ENCODE results near the gene PANX3.
"Not testable (repeated sequence)": the region's sequence is repeated elsewhere in the genome, so short reads cannot be mapped to it uniquely, and the experiment has no call there.

Gene PANX3

DNA sequence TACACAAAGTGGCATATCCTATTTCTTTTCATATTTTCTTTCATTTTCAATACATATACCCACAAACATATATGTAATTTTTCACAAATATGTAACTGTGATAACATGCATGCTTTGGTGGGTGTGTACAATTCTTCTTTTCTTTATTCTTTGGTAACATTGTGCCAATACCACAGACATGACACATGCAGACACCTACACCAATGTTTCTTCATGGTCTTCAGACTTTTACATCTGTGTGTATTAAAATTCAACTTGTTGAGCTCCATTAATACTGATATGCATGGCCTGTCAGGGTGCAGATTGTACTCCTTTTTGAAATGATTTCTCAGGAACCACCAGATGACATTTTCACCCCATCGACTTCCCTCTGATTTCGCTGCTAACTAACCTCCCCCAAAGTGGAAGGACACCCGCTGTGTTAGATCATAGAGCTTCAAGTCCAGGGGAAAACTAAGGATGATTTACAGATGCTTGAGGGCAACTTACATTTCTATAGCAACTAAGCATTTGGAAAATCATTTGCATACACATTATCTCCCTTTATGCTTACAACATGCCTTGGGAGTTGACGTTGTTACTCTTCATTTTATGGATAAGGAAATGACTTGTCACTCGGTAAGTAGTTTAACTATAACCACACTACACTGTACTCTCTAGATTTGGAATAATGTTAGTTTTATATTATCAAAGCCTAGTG, 10.5 kb upstream of the PANX3 start:
- H3K27me3 Mint-ChIP-seq, result peaks cover 12% of the 10 kb centered on the region
- DNase-seq, result no peak

DNA sequence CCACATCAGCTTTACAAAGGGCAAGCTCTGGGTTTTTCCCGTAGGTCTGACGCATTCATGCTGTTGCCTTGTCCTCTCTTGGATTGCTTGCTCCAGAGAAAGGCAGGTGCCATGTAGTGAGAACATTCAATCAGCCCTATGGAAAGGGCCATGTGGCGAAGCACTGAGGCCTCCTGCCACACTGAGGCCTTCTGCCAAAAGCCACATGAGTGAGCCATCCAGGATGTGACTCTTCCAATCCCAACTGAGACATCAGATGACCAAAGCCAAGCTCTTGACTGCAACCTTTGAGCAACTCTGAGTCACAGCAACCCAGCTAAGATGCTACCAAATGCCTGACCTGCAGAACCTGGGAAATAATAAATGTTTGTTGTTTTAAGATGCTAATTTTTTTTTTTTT, 9.0 kb upstream of the PANX3 start:
- Mint-ChIP-seq H3K9me3 (no peaks in the 10 kb centered on the region), H3K36me3 (ENCODE audit: low read depth) (no peaks in the 10 kb centered on the region), H3K27ac (no peak overlapping the region), H3K27me3 (peaks cover 9% of the 10 kb centered on the region), H3K4me3 (no peak overlapping the region), H3K4me1 (no peaks in the 10 kb centered on the region)
- no peak for DNase-seq
- ATAC-seq, result peak; percentile 49

More for the DNA sequence above, 10.5 kb upstream of the PANX3 start:
- no peaks in the 10 kb centered on the region for H3K9me3 Mint-ChIP-seq
- no peak for ATAC-seq
- no peaks in the 10 kb centered on the region for H3K4me1 Mint-ChIP-seq
- no peak overlapping the region for H3K4me3 Mint-ChIP-seq
- no peak overlapping the region for H3K27ac Mint-ChIP-seq
- H3K36me3 Mint-ChIP-seq (ENCODE audit: low read depth), result no peaks in the 10 kb centered on the region

DNA sequence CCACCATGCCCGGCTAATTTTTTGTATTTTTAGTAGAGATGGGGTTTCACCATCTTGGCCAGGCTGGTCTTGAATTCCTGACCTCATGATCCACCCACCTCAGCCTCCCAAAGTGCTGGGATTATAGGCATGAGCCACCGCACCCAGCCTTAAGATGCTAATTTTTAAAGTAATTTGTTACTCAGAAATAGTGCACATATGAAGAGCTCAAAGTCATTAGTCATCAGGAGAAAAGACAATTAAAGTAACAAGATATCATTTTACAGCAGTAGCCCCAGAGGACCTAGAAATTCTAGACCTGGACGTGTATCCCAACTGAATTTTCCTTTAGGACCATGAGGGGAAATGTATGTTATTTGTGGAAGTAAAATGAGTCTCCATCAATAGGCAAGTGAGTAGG, 8.5 kb upstream of the PANX3 start:
- not testable (repeated sequence) for H3K27me3 Mint-ChIP-seq; H3K4me3 Mint-ChIP-seq; H3K4me1 Mint-ChIP-seq; H3K36me3 Mint-ChIP-seq (ENCODE audit: low read depth); DNase-seq; H3K9me3 Mint-ChIP-seq; ATAC-seq; H3K27ac Mint-ChIP-seq

DNA sequence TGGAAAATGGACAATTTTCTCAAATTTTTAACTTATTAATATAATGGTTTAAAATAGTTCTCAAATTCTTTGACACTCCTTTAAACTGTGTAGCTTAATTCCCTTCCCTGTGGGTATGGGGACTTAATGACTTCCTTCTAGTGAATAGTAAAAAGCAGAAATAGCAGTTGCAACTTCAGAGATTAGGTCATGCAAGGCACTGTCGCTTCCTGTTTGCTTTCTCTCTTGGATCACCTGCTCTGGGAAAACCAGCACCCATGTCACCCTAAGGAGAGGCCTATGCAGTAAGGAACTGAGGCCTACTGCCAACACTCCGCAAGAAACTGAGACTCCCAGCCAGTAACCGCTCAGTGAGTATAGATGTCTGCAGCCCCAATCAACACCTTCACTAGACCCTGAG, 5.5 kb upstream of the PANX3 start:
- DNase-seq, result no peak

DNA sequence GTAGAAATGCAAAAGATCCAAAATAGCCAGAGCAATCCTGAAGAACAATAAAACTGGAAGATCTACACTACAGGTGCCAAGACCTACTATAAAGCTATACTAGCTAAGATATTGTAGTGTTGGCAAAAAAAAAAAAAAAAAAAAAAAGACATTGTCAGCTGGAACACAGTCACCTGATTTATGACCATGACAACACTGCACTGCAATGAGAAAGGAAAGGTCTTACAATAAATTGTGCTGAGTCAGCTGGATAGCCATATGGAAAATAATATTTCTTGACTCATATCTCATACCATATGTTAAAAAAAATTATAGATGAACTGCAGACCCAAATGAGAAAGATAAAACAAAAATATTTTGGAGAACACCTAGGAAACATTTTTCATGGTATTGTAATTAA, 3.1 kb upstream of the PANX3 start:
- ATAC-seq, result no peak
- DNase-seq, result no peak
- Mint-ChIP-seq H3K27me3 (no peaks in the 10 kb centered on the region), H3K4me1 (peaks cover 6% of the 10 kb centered on the region), H3K27ac (no peak overlapping the region), H3K9me3 (no peaks in the 10 kb centered on the region), H3K36me3 (ENCODE audit: low read depth) (no peaks in the 10 kb centered on the region), H3K4me3 (no peak overlapping the region)

More for the DNA sequence above, 5.5 kb upstream of the PANX3 start:
- ATAC-seq, result no peak
- Mint-ChIP-seq H3K4me3 (no peak overlapping the region), H3K36me3 (ENCODE audit: low read depth) (no peaks in the 10 kb centered on the region), H3K4me1 (no peaks in the 10 kb centered on the region), H3K9me3 (no peaks in the 10 kb centered on the region), H3K27me3 (no peaks in the 10 kb centered on the region), H3K27ac (no peak overlapping the region)

DNA sequence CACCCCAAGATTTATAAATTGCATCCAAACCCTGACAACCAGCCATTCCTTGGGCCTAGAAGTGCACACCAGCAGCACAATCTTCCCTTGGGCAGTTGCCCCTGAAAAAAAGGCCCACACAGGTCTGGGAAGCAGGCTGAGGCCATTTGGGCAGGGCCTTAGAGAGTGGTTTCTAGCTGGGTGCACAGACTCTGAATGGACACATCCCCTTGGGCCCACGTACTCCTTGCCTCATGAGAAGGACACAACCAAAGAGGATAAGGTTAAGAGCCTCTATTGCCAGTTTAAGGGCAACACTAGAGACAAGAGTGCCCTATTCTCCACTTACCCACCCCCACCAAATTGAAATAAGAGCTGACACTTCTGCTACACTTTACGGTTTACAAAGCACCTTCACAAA, 933 bp upstream of the PANX3 start:
- Mint-ChIP-seq H3K9me3 (no peaks in the 10 kb centered on the region), H3K4me3 (no peak overlapping the region), H3K27ac (no peak overlapping the region), H3K27me3 (no peaks in the 10 kb centered on the region), H3K36me3 (ENCODE audit: low read depth) (no peaks in the 10 kb centered on the region), H3K4me1 (peaks cover 6% of the 10 kb centered on the region)
- ATAC-seq (no peak), DNase-seq (no peak)

DNA sequence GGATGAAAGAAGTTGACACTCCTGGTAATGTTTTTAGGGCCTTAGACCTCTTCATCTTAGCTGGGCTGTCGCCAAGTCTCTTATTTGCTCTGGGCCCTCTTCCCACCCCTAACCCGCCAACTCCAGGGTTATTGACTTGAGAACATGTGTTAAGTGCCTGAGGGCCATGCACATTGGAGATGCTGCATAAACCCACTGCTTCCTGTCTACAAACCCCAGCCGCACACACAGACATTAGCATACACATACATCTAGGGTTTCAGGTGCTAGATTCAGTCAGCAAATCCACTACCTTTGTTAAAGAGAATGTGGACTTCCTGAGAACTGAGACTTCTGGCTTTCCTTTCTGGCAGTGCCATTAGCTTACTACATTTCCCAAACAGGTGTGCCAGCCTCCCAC, 817 bp downstream of the PANX3 start:
- Mint-ChIP-seq H3K27ac (no peak overlapping the region), H3K4me3 (no peak overlapping the region), H3K27me3 (no peaks in the 10 kb centered on the region), H3K9me3 (no peaks in the 10 kb centered on the region), H3K4me1 (peaks cover 6% of the 10 kb centered on the region), H3K36me3 (ENCODE audit: low read depth) (no peaks in the 10 kb centered on the region)
- DNase-seq (no peak), ATAC-seq (peak; percentile 78)

DNA sequence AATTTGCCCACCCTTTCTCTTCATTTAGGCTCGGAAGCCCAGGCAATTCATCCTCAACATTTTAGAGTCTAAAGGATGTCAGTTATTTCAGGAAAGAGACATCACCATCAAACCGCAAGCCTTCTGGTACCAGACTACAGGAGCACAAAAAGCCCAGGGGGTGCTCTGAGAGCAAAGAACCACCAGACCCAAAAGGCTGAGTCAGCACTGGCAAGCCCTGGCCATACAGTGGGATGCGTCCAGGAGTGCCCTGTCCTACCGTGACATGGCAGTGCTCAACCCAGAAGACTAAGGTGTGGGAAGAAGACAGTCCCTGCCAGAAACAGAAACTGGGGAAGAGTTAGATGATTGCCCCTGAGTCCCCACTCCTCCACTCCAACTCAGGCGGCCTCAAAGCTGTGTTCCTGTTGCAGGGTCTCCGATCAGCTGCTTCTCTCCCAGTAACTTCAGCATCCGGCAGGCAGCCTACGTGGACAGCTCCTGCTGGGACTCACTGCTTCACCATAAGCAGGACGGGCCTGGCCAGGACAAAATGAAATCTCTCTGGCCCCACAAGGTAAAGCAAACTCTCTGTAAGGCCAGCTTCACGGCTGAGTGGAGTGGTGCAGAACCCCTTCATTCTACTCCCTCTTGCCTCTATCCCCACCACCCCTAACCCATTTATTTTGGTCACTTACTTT, 1.5 kb downstream of the PANX3 start:
- H3K36me3 Mint-ChIP-seq (ENCODE audit: low read depth), result no peaks in the 10 kb centered on the region
- no peak overlapping the region for H3K27ac Mint-ChIP-seq
- DNase-seq (no peak), ATAC-seq (no peak)
- H3K9me3 Mint-ChIP-seq, result no peaks in the 10 kb centered on the region
- H3K27me3 Mint-ChIP-seq, result no peaks in the 10 kb centered on the region
- no peak overlapping the region for H3K4me3 Mint-ChIP-seq
- peaks cover 6% of the 10 kb centered on the region for H3K4me1 Mint-ChIP-seq

DNA sequence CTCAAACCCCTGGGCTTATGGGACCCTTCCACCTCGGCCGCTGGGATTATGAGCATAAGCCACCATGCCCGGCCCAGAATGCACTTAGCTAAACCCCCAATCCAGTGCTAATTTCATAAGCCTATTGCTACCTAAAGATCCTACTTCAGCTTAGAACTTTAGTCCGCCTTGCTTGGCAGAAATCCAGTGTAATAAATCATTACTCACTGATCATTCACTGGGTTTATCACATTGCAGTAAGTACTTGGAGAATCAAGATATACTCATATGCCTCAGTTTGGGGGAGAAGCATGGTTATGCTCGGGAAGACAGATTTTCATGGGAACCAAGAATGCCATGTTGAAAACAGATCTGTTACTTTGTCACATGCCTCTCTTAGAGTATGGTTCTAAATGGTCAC, 7.6 kb downstream of the PANX3 start:
- Mint-ChIP-seq H3K36me3 (ENCODE audit: low read depth) (peaks cover 1% of the 10 kb centered on the region), H3K27ac (no peak overlapping the region), H3K4me3 (no peak overlapping the region), H3K27me3 (peaks cover 6% of the 10 kb centered on the region), H3K9me3 (no peaks in the 10 kb centered on the region), H3K4me1 (peaks cover 3% of the 10 kb centered on the region)
- DNase-seq (no peak), ATAC-seq (no peak)

DNA sequence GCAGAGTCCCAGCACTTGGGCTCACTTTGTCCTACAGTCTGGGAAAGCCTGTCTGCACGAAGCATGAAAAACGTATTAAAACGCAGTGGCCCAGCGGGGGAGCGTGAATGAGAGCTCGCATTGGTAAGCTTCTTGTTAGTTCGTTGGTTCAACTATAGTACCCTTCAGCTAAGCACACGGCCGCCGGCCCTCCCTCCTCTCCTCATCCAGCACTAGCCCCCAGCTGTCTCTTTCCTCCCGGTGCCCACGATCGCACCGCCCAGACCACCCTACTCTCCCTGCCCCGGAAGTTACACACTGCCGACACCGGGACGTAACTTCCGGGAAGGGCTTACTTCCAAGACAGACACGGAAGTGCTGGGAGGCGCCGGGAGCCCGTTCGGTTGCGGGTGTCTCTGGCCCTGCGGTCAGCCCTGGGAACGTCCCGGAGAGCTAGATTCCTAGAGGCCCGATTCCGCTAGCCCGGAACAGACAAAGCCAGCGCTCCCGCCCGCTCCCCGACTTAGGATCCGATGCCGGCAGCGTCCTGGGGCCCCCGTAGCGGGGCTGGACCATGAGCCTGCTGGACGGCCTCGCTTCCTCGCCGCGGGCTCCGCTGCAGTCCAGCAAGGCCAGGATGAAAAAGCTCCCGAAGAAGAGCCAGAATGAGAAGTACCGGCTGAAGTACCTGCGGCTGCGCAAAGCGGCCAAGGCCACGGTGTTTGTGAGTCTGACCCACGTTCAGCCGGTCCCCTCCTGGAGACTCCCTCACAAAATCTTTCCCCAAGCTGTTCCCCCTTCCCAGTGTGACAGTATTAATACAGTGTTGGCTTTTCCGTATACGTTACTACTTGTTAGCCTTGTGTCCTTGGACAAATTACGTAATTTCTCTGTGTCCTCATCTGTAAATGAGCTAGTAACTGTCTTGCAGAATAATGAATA, 11.6 kb downstream of the PANX3 start, which contains the start of gene TBRG1:
TBRG1 (plus strand) TSS at position 334 of the 921 bp plus-strand sequence; CDS start at position 554, 220 bp downstream.
- Mint-ChIP-seq H3K27me3 (peaks cover 6% of the 10 kb centered on the region), H3K27ac (peak within 1 kb of the TSS; percentile 95), H3K4me1 (peaks cover 10% of the 10 kb centered on the region), H3K9me3 (no peaks in the 10 kb centered on the region), H3K4me3 (peak within 1 kb of the TSS; percentile 94), H3K36me3 (ENCODE audit: low read depth) (peaks cover 23% of the 10 kb centered on the region)
- DNase-seq (peak; percentile 82), ATAC-seq (peak; percentile 100)

DNA sequence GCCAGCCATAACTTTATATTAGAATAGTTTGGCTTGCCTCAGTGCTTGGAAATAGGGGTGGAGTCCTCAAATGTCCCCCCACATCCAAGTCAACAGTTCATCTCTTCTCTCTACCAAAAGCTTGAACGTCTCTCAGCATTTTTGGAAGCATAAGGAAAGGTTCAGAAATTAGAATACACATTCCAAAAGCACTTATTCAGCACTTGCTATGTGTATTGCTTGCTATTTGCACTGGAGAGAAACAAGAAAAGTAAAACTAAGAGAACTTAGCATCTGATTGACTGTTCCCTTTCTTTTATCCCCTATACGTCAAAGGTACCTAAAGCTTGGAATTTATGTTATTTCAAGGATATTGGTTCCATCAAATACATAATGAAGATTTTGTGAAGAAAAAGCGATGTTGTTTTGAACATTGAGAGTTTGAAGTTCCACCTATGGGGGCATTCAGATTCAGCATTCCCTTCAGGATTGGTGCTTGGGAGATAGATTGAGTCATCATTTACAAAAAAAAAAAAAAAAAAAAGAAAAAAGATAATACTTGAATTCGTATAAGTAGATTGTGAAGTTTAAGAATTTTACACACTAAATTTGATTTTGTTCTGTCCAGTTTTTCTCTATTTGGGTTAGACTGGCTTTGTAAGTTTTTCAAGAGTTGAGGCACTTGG, 12.8 kb downstream of the PANX3 start:
- H3K27ac Mint-ChIP-seq, result peak overlapping the region; percentile 95
- H3K27me3 Mint-ChIP-seq, result peaks cover 6% of the 10 kb centered on the region
- peak overlapping the region; percentile 94 for H3K4me3 Mint-ChIP-seq
- peaks cover 31% of the 10 kb centered on the region for H3K36me3 Mint-ChIP-seq (ENCODE audit: low read depth)
- peaks cover 10% of the 10 kb centered on the region for H3K4me1 Mint-ChIP-seq
- no peak for ATAC-seq
- no peak for DNase-seq
- no peaks in the 10 kb centered on the region for H3K9me3 Mint-ChIP-seq

DNA sequence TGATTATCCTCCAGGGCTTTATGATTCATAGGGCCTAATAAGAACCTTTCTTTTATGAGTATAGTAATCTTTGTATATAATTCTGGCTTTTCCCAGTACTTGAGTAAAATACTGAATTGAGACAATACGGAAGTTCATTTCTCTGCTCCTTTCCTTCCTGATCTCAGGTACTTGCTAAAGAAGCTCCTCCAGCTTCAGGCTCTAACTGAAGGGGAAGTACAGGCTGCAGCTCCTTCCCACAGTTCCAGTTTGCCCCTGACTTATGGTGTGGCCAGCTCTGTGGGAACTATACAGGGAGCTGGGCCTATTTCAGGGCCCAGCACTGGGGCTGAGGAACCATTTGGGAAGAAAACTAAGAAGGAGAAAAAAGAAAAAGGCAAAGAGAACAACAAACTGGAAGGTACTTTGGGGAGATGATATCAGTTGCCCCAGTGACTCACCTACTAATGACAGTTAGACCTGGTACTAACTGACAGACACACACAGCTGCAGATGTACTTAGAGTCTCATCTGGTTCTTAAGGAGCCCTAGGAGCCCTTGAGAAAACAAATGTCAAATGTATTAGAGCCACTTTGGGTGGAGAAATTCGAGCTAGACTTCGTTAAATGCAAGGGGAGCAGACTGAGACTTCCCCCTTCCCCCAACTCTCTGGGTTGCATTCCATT, 14.4 kb downstream of the PANX3 start:
- no peak overlapping the region for H3K4me3 Mint-ChIP-seq
- ATAC-seq, result no peak
- H3K27me3 Mint-ChIP-seq, result no peaks in the 10 kb centered on the region
- H3K4me1 Mint-ChIP-seq, result peaks cover 10% of the 10 kb centered on the region
- no peak overlapping the region for H3K27ac Mint-ChIP-seq
- peaks cover 37% of the 10 kb centered on the region for H3K36me3 Mint-ChIP-seq (ENCODE audit: low read depth)
- DNase-seq, result no peak
- H3K9me3 Mint-ChIP-seq, result no peaks in the 10 kb centered on the region

DNA sequence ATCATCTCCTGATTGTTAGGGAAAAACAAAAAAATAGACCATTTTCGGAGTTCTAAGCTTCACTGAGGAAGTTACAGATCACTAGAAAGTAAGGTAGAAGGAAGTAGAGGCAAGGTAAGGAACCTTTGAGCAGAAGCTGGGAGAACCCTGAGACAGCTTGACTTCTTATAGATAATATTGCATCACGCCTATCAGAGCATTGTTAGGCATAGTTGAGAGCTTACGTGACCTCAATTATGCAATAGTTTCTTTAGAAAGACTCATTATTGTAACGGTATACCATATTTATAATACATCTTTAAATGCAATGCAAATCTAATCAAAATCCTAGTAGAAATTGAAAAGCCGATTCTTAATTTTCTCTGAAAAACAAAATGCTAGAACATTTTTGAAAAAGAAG, 16.3 kb downstream of the PANX3 start:
- no peaks in the 10 kb centered on the region for H3K27me3 Mint-ChIP-seq
- H3K4me3 Mint-ChIP-seq, result no peak overlapping the region
- DNase-seq (no peak), ATAC-seq (no peak)
- H3K27ac Mint-ChIP-seq, result peak overlapping the region; percentile 18
- no peaks in the 10 kb centered on the region for H3K9me3 Mint-ChIP-seq
- peaks cover 51% of the 10 kb centered on the region for H3K36me3 Mint-ChIP-seq (ENCODE audit: low read depth)
- peaks cover 10% of the 10 kb centered on the region for H3K4me1 Mint-ChIP-seq

DNA sequence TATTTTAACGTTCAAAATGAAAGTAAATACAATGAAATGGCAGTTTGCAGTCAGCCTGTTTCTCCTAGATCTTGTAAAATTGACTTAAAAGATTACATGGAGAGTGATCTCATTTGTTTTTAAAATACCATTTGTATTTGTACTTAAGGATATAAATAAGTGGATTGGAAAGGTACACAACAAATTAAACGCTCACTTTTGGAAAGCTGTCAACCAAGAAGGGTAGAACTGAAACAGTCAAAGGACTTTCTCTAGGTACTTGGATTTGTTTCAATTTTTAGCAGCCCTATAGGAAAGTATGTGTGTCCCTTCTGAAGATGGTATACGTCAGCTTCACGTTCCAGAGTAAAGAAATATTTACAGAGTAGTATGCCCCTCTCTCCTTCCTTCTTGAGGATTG, 18.7 kb downstream of the PANX3 start:
- peaks cover under 1% of the 10 kb centered on the region for H3K4me1 Mint-ChIP-seq
- H3K4me3 Mint-ChIP-seq, result no peak overlapping the region
- H3K27ac Mint-ChIP-seq, result peak overlapping the region; percentile 1
- no peaks in the 10 kb centered on the region for H3K27me3 Mint-ChIP-seq
- ATAC-seq (no peak), DNase-seq (no peak)
- H3K36me3 Mint-ChIP-seq (ENCODE audit: low read depth), result peaks cover 61% of the 10 kb centered on the region
- H3K9me3 Mint-ChIP-seq, result no peaks in the 10 kb centered on the region

All from activated naive CD8-positive, alpha-beta T cell treated with anti-CD3 and anti-CD28 coated beads, Interleukin-2, amount 50 U/mL, for 24 hours (primary cell).